DND-41 (cell line): Measurements from ENCODE around the gene MAP3K1.

Source experiments
- ATAC-seq: fragments of 200-7000 bp; cut with Tn5 transposase; 3 replicates; pipeline ENCODE4 v1.9.1; 2021; ENCODE audit warnings: low read depth; ENCODE audit not compliant: insufficient read depth
- DNase-seq: peaks from one replicate; pipeline ENCODE4 v3.0.0-alpha.2; 2020
- H2AFZ ChIP-seq: 2 replicates; pipeline ENCODE4 v1.6.0; 2012; ENCODE audit warnings: low read depth, low read length
- H3K27ac ChIP-seq: 2 replicates; pipeline ENCODE4 v1.5.1; 2012; ENCODE audit warnings: low read length, inconsistent platforms
- H3K27me3 ChIP-seq: fragments of 200-600 bp; sonication (generic); 2 replicates; pipeline ENCODE4 v1.6.0; 2012; ENCODE audit warnings: low read length, mild to moderate bottlenecking, inconsistent platforms; ENCODE audit not compliant: insufficient read depth, poor library complexity
- H3K36me3 ChIP-seq: 2 replicates; pipeline ENCODE4 v1.5.1; 2012; ENCODE audit warnings: low read length, inconsistent platforms; ENCODE audit not compliant: insufficient read depth
- H3K4me1 ChIP-seq: 2 replicates; pipeline ENCODE4 v1.5.1; 2012; ENCODE audit warnings: mild to moderate bottlenecking, low read length; ENCODE audit not compliant: insufficient read depth
- H3K4me2 ChIP-seq: 2 replicates; pipeline ENCODE4 v1.6.0; 2012; ENCODE audit warnings: mild to moderate bottlenecking, moderate library complexity, low read length, inconsistent platforms; ENCODE audit not compliant: insufficient read depth
- H3K4me3 ChIP-seq, 2 experiments: fragments of 200-600 bp in 1 of 2; shearing (Covaris generic) in 1 of 2; 2 replicates each; pipeline ENCODE4 v1.5.1; 2012 to 2016; ENCODE audit warnings: inconsistent platforms in 2 of 2, low read length in 2 of 2, mild to moderate bottlenecking in 2 of 2, low read depth in 1 of 2, moderate library complexity in 1 of 2
- H3K79me2 ChIP-seq: 2 replicates; pipeline ENCODE4 v1.6.0; 2012; ENCODE audit warnings: low read length, inconsistent platforms; ENCODE audit not compliant: insufficient read depth
- H3K9ac ChIP-seq: 2 replicates; pipeline ENCODE4 v1.6.0; 2012; ENCODE audit warnings: low read depth, mild to moderate bottlenecking, inconsistent platforms, low read length, moderate library complexity
- H3K9me3 ChIP-seq: 2 replicates; pipeline ENCODE4 v1.5.1; 2012; ENCODE audit warnings: low read length, moderate library complexity, mild to moderate bottlenecking, inconsistent platforms; ENCODE audit not compliant: insufficient read depth, severe bottlenecking
- H4K20me1 ChIP-seq: 2 replicates; pipeline ENCODE4 v1.6.0; 2012; ENCODE audit warnings: low read length; ENCODE audit not compliant: insufficient read depth
- EZH2 ChIP-seq: IDR thresholded peaks from 3 replicates; pipeline ENCODE4 v1.6.1; 2012; ENCODE audit warnings: borderline replicate concordance, low read depth, mild to moderate bottlenecking, moderate library complexity, low read length, inconsistent platforms; ENCODE audit not compliant: severe bottlenecking
- TF ChIP-seq, protein P1 (sequence below): IDR thresholded peaks from 2 replicates; pipeline ENCODE4 v1.5.1; 2012; ENCODE audit warnings: borderline replicate concordance, low read length, moderate library complexity, mild to moderate bottlenecking; ENCODE audit not compliant: poor library complexity, severe bottlenecking; ENCODE audit errors: extremely low read depth

Gene MAP3K1

GRCh38 chr5:56814963-56815657 is at the start of gene MAP3K1:
MAP3K1 (plus strand) TSS chr5:56815549; CDS start chr5:56815574, 25 bp downstream.
- peaks cover 6% of the 10 kb centered on the region; the same call in 1 of the 2 replicates for H4K20me1 ChIP-seq
- peak within 1 kb of the TSS; percentile 74 for H3K9ac ChIP-seq
- H3K27me3 ChIP-seq, result peaks cover 54% of the 10 kb centered on the region
- peak within 1 kb of the TSS; percentile 88 for H2AFZ ChIP-seq
- ATAC-seq, result peak; percentile 68
- H3K9me3 ChIP-seq, result no peaks in the 10 kb centered on the region
- DNase-seq, result peak; percentile 66
- no peaks in the 10 kb centered on the region for H3K79me2 ChIP-seq
- peak within 1 kb of the TSS; percentile 67 to 87 for H3K4me3 ChIP-seq
- TF ChIP-seq, protein P1, sequence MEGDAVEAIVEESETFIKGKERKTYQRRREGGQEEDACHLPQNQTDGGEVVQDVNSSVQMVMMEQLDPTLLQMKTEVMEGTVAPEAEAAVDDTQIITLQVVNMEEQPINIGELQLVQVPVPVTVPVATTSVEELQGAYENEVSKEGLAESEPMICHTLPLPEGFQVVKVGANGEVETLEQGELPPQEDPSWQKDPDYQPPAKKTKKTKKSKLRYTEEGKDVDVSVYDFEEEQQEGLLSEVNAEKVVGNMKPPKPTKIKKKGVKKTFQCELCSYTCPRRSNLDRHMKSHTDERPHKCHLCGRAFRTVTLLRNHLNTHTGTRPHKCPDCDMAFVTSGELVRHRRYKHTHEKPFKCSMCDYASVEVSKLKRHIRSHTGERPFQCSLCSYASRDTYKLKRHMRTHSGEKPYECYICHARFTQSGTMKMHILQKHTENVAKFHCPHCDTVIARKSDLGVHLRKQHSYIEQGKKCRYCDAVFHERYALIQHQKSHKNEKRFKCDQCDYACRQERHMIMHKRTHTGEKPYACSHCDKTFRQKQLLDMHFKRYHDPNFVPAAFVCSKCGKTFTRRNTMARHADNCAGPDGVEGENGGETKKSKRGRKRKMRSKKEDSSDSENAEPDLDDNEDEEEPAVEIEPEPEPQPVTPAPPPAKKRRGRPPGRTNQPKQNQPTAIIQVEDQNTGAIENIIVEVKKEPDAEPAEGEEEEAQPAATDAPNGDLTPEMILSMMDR, result peak; percentile 35
- TF ChIP-seq EZH2, result no peak
- H3K36me3 ChIP-seq, result no peaks in the 10 kb centered on the region
- H3K27ac ChIP-seq, result peak within 1 kb of the TSS; percentile 47
- H3K4me1 ChIP-seq, result peaks cover 20% of the 10 kb centered on the region
- H3K4me2 ChIP-seq, result peak within 1 kb of the TSS; percentile 98

- no peak for ATAC-seq
- no peak overlapping the region for H2AFZ ChIP-seq
These were observed 48.4 kb upstream of the MAP3K1 start for GRCh38 chr5:56766926-56767325.

DNA sequence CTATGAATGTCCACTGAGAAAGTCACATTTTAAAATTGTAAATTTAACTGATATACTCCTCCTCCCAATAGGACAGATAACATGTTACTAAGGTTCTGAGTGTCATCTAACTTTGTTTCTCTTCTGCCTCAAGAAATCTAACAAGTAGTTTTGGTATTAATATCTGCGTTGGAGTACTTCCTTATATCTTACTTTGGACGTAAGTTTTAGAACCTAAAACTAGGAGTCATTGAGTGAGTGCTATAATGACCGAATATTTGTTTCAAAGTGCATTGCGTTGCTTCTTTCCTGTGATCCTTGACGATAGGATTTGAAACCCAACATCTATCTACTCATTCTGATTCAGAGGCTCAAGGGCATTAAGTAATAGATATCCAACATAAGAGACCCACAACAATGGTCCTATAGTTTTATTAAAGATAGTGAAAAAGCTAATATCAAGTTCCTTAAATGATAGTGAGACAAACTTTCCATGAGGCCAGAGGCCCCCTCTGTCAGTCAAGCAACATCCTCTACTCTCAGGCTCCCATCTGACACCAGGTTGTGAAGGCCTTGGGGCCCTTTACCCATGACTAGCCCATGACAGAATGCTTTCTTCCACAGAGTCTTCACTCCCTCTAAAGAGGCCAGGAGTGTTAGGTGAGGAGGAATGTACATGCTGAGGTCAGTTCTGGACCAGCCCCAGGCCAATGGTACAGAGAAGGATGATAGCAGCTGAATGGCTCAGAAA is 45.3 kb upstream of the MAP3K1 start:
- Histone ChIP-seq H3K9ac (no peak overlapping the region), H3K4me1 (no peaks in the 10 kb centered on the region), H3K36me3 (no peaks in the 10 kb centered on the region), H3K27me3 (peaks cover 3% of the 10 kb centered on the region), H3K4me3 (no peak overlapping the region), H3K79me2 (no peaks in the 10 kb centered on the region), H2AFZ (no peak overlapping the region), H3K4me2 (no peak overlapping the region), H3K9me3 (no peaks in the 10 kb centered on the region), H3K27ac (no peak overlapping the region), H4K20me1 (no peaks in the 10 kb centered on the region)
- ATAC-seq (no peak), DNase-seq (no peak)
- TF ChIP-seq EZH2, result no peak
- TF ChIP-seq, protein P1, result no peak

More at GRCh38 chr5:56766926-56767325, 48.4 kb upstream of the MAP3K1 start:
- Histone ChIP-seq H3K27ac (no peak overlapping the region), H3K9ac (no peak overlapping the region), H3K9me3 (no peaks in the 10 kb centered on the region), H3K4me2 (no peak overlapping the region), H3K79me2 (no peaks in the 10 kb centered on the region), H3K4me3 (no peak overlapping the region), H3K4me1 (no peaks in the 10 kb centered on the region), H3K36me3 (no peaks in the 10 kb centered on the region), H3K27me3 (peaks cover 1% of the 10 kb centered on the region), H4K20me1 (no peaks in the 10 kb centered on the region)
- no peak for TF ChIP-seq EZH2
- TF ChIP-seq, protein P1, result no peak
- DNase-seq, result no peak
